Transverse colon (tissue), 4 donors: ENCODE results near the gene SLC1A7. TPM values are rescaled to one million over a fixed set of nuclear protein-coding genes. Genes with fewer than 3 reads are reported as not detected.

Experiments
- DNase-seq: peaks from one replicate; pipeline ENCODE4 v3.0.0-alpha.2; 2019
- H3K27ac ChIP-seq, 4 donors: fragments of 200-600 bp; sonication (generic); 2 replicates each; pipeline ENCODE4 v1.5.1; 2016 to 2018; ENCODE audit warnings: inconsistent platforms in 4 of 4
- H3K27me3 ChIP-seq: fragments of 200-600 bp; sonication (generic); 2 replicates; pipeline ENCODE4 v1.5.1; 2017; ENCODE audit warnings: inconsistent platforms
- H3K36me3 ChIP-seq, 4 donors: fragments of 200-600 bp; sonication (generic); 2 replicates each; pipeline ENCODE4 v1.5.1; 2017 to 2019; ENCODE audit warnings: inconsistent platforms in 4 of 4
- H3K4me1 ChIP-seq, 4 donors: fragments of 200-600 bp; sonication (generic); 2 replicates each; pipeline ENCODE4 v1.5.1; 2017 to 2020; ENCODE audit warnings: inconsistent platforms in 4 of 4
- H3K4me3 ChIP-seq, 4 donors: fragments of 200-600 bp; sonication (generic); 1 replicate in 1 of 4; 2 replicates in 3 of 4; pipeline versions ENCODE4 v1.5.1 to v1.6.1; 2017 to 2019; ENCODE audit warnings: inconsistent platforms in 4 of 4
- H3K9me3 ChIP-seq, 2 donors: fragments of 200-600 bp; sonication (generic); 2 replicates each; pipeline ENCODE4 v1.5.1; 2017 to 2019; ENCODE audit warnings: inconsistent platforms in 2 of 2
- EP300 ChIP-seq: sonication (generic); formaldehyde crosslinking; IDR thresholded peaks from one replicate; pipeline ENCODE4 v1.6.1; 2017; ENCODE audit warnings: antibody characterized with exemption, low read depth
- POLR2A ChIP-seq: fragments of 450-650 bp; IDR thresholded peaks from one replicate; pipeline ENCODE4 v1.6.1; 2016; ENCODE audit warnings: antibody characterized with exemption, mild to moderate bottlenecking, moderate library complexity
- POLR2AphosphoS5 ChIP-seq, 3 donors: sonication (generic); formaldehyde crosslinking; IDR thresholded peaks; one replicate each; pipeline ENCODE4 v1.6.1; 2016; ENCODE audit warnings: antibody characterized with exemption in 3 of 3
- WGBS, 2 donors: methylation state at CpG; one replicate each; pipeline ENCODE4 v1.1.5; 2018; ENCODE audit warnings: low coverage in 1 of 2; 5-methylcytosine and 5-hydroxymethylcytosine counted together
- in situ Hi-C, 4 donors: fragments of 200-750 bp; cut with MboI; loops; one replicate each; pipeline versions ENCODE4 v1.15.0 to v1.15.1; 2017; ENCODE audit warnings: low sequenced_read_pairs in 3 of 4, low pct_ligation_motif_present in 1 of 4, low pct_unique_long_range_greater_than_20kb in 1 of 4
- intact Hi-C: fragments of 100-400 bp; cut with DNase I; formaldehyde crosslinking; loops from one replicate; pipeline ENCODE4 v1.15.1; 2023; ENCODE audit warnings: low total_unique reads
- total RNA-seq, 4 donors: library from RNA; depleted of rRNA; stranded (reverse); fragments of >200 nt; gene quantifications; one replicate each; pipeline ENCODE4 v1.1.0, GENCODE V29; 2016
- TF ChIP-seq, protein P1 (sequence below), 5 experiments: fragments of 200-600 bp in 3 of 5; fragments of 450-650 bp in 2 of 5; sonication (generic) in 3 of 5; IDR thresholded peaks; 1 replicate in 2 of 5; 2 replicates in 3 of 5; pipeline ENCODE4 v1.5.1; 2016 to 2017; ENCODE audit warnings: antibody characterized with exemption in 5 of 5, inconsistent platforms in 3 of 5, mild to moderate bottlenecking in 2 of 5, moderate library complexity in 1 of 5

SLC1A7 gene
- total RNA-seq, 4 donors from 2014 or later, result 1.1 to 1.6 (median 1.6) TPM; not detected in 1

DNA sequence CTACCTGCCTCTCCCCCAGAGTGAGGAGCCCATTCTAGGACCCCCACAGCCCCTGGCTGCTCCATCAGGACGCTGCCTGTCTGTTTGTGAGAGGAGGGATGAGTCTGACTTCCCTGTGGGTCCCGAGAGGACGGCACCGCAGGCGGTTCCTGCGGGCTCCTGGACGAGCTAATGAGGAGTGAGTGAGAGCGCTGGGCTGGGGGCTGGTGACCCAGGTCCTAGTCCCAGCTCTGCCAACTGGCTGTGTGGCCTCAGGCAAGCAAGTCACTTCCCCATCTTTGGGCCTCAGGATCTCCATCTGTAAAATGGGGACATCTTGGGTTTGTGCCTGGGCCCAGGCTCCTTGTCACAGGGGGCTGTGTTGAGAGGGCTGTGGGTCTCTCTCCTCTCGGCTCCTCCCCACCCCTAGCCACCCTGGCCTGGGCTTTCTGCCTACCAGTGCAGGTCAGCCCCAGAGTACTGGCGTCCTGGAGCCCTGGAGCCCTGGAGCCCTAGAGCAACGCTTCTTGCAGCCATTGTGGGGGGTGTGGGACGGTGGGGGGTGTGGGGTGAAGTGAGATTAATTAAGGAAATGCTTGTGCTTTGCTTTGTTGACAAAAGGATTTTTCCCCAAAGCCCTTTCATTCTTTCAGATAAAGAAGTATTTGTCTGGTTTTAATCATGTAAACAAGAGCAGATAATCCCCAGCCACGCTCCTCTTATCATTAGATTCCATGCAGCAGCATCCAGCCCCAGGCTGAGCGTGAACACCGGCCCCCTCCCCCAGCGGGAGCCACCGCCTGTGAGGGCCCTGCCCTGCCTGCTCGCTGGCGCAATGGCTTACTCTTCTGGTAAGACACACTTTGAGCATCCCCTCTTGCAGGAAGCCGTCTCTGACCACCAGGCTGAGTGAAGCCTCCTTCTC, 26.8 kb downstream of the SLC1A7 start:
- H3K27me3 ChIP-seq, result no peaks in the 10 kb centered on the region
- H3K27ac ChIP-seq, result no peak overlapping the region
- no peak overlapping the region for H3K4me3 ChIP-seq
- WGBS, 2 donors, result 61% methylated on average over 20 of the region's 20 CpGs; no CpG with 5 or more reads in 1 of the 2 donors
- H3K4me1 ChIP-seq, result peaks cover 4 to 17% (median 11%) of the 10 kb centered on the region in 4 donors
- TF ChIP-seq EP300, result no peak
- no peak for TF ChIP-seq POLR2A
- no peak for TF ChIP-seq POLR2AphosphoS5 (IDR thresholded peaks at IDR 0.05)
- TF ChIP-seq, protein P1, sequence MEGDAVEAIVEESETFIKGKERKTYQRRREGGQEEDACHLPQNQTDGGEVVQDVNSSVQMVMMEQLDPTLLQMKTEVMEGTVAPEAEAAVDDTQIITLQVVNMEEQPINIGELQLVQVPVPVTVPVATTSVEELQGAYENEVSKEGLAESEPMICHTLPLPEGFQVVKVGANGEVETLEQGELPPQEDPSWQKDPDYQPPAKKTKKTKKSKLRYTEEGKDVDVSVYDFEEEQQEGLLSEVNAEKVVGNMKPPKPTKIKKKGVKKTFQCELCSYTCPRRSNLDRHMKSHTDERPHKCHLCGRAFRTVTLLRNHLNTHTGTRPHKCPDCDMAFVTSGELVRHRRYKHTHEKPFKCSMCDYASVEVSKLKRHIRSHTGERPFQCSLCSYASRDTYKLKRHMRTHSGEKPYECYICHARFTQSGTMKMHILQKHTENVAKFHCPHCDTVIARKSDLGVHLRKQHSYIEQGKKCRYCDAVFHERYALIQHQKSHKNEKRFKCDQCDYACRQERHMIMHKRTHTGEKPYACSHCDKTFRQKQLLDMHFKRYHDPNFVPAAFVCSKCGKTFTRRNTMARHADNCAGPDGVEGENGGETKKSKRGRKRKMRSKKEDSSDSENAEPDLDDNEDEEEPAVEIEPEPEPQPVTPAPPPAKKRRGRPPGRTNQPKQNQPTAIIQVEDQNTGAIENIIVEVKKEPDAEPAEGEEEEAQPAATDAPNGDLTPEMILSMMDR (IDR thresholded peaks at IDR 0.05), result no peak
- no peak for DNase-seq
- no peaks in the 10 kb centered on the region for H3K9me3 ChIP-seq
- in situ Hi-C loops, result no loop called here
- intact Hi-C loops, result no loop called here
- H3K36me3 ChIP-seq, result no peaks in the 10 kb centered on the region

DNA sequence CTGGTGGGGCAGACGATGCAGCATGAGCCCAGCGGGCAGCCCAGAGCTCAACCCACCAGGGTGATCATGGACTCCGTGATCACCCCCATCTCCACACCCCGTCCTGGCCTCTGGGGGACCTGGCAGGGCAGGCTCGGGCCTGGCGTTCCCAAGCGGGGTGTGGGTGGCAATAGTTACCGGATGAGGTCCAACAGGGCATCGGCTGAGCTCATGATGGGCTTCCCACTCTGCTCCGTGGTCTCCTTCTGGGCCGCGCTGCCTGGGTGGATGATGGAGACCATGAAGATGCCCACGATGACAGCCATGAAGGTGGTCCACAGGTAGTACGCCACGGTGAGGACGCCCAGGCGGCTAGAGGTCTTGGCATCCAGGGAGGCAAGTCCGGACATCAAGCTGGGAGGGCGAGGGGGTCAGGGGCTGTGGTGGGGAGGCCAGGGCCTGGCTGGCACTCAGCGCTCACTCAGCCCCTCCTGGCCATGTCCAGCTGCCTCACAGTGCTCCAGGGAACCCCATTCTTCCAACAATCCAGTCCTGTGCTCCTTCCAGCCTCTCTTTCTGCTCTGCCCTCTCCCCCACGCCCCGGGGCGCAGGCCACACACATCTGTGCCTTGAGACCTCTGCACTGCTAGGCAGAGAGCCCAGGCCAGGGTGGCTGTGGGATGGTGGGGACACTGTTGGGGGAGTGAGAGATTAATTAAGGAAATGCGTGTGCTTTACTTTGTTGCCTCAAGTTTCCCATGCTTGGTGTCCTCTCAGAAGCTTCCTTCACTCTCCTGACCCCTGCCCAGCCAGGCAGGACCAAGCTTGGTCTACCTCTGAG, 27.6 kb downstream of the SLC1A7 start:
- Histone ChIP-seq H3K36me3 (no peaks in the 10 kb centered on the region), H3K4me3 (no peak overlapping the region), H3K27me3 (no peaks in the 10 kb centered on the region), H3K27ac (no peak overlapping the region), H3K4me1 (peaks cover 13 to 25% (median 18%) of the 10 kb centered on the region in 4 donors), H3K9me3 (no peaks in the 10 kb centered on the region)
- DNase-seq, result no peak
- in situ Hi-C loops, result no loop called here
- intact Hi-C loops, result no loop called here
- 91% methylated on average over 23 of the region's 24 CpGs; no CpG with 5 or more reads in 1 of the 2 donors for WGBS, 2 donors
- no peak for TF ChIP-seq POLR2A
- TF ChIP-seq, protein P1 (IDR thresholded peaks at IDR 0.05), result no peak
- no peak for TF ChIP-seq POLR2AphosphoS5 (IDR thresholded peaks at IDR 0.05)
- TF ChIP-seq EP300, result no peak

DNA sequence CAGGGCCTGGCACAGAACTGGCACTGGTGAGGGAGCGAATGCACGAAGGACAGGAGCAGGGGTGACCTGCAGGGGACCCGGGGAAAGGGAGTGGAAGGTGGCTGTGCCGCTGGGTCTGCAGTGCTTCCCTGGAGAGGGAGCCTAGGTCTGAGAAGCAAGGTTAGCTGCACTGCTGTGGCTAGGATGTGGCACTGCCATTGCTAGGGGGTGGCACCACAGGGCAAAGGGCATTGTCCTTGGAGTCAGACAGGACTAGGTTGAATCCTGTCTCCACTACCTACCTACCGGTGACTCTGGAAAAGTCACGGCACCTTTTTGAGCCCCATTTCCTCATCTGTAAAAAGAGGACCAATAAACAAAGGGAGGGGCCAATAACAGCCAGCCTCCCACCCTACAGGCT, 28.3 kb downstream of the SLC1A7 start:
- Histone ChIP-seq H3K9me3 (no peaks in the 10 kb centered on the region), H3K27me3 (no peaks in the 10 kb centered on the region), H3K4me1 (peaks cover 17 to 32% (median 21%) of the 10 kb centered on the region in 4 donors), H3K36me3 (no peaks in the 10 kb centered on the region), H3K4me3 (no peak overlapping the region), H3K27ac (no peak overlapping the region)
- intact Hi-C loops, result no loop called here
- 90% methylated on average over 6 of the region's 6 CpGs; no CpG with 5 or more reads in 1 of the 2 donors for WGBS, 2 donors
- DNase-seq, result no peak
- TF ChIP-seq EP300, result no peak
- TF ChIP-seq POLR2A, result no peak
- TF ChIP-seq POLR2AphosphoS5 (IDR thresholded peaks at IDR 0.05), result no peak
- TF ChIP-seq, protein P1 (IDR thresholded peaks at IDR 0.05), result no peak
- in situ Hi-C loops, result no loop called here

DNA sequence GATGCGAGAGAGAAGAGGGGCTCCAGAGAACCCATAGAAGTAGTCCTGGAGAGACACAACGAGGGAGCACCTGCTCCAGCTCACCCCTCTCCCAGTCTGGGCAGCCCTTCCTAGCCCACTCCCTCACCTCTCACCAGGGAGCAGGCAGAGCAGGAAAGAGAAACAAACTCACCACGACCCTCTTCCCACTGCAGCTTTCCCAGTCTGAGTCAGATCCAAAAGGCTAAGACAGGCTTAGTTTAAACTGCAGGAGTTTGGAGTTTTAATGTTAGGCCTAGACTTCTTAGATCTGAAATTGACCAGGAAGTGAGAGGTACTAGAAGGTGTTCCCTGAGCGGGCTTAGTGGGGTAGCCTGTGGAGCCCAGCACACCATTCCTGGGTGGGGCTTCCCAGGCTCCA, 29.6 kb downstream of the SLC1A7 start:
- Histone ChIP-seq H3K36me3 (no peaks in the 10 kb centered on the region), H3K9me3 (no peaks in the 10 kb centered on the region), H3K27me3 (no peaks in the 10 kb centered on the region), H3K27ac (no peak overlapping the region), H3K4me1 (peaks cover 17 to 41% (median 21%) of the 10 kb centered on the region in 4 donors), H3K4me3 (no peak overlapping the region)
- in situ Hi-C loops, result no loop called here
- TF ChIP-seq POLR2AphosphoS5 (IDR thresholded peaks at IDR 0.05) (no peak), EP300 (no peak), POLR2A (no peak)
- TF ChIP-seq, protein P1 (IDR thresholded peaks at IDR 0.05), result no peak
- intact Hi-C loops, result no loop called here
- WGBS, 2 donors, result 83% methylated on average over 4 of the region's 4 CpGs; no CpG with 5 or more reads in 1 of the 2 donors
- DNase-seq, result no peak
